WTC11 (cell line): Measurements from ENCODE around the gene CEP57. TPM values are rescaled to one million over a fixed set of nuclear protein-coding genes. Genes with fewer than 3 reads are reported as not detected.

Experiments used
- ATAC-seq: fragments of 200-7000 bp; cut with Tn5 transposase; 2 replicates; pipeline ENCODE4 v1.10.0; 2021; ENCODE audit warnings: mild to moderate bottlenecking, moderate library complexity
- CTCF ChIA-PET: fragments of 300-600 bp; sonication (Branson Sonifier 250); formaldehyde crosslinking; loops from one replicate; lab custom pipeline; 2021; ENCODE audit warnings: antibody characterized with exemption; lab: Charles Lee
- POLR2A ChIA-PET: fragments of 350-600 bp; sonication (Branson Sonifier 250); formaldehyde crosslinking; loops from one replicate; lab custom pipeline; 2021; ENCODE audit warnings: antibody characterized with exemption; lab: Charles Lee
- DNase-seq: peaks from one replicate; pipeline ENCODE4 v3.0.0; 2021; ENCODE audit warnings: low spot score
- H3K27ac Mint-ChIP-seq: 2 replicates; pipeline ENCODE4 v1.8.0; 2021; ENCODE audit warnings: mixed read lengths
- H3K27me3 Mint-ChIP-seq: 2 replicates; pipeline ENCODE4 v1.8.0; 2021; ENCODE audit warnings: low read depth, mild to moderate bottlenecking, moderate library complexity, mixed read lengths
- H3K36me3 Mint-ChIP-seq: 2 replicates; pipeline ENCODE4 v1.8.0; 2021; ENCODE audit warnings: mixed read lengths
- H3K4me1 Mint-ChIP-seq: 2 replicates; pipeline ENCODE4 v1.8.0; 2022; ENCODE audit warnings: mixed read lengths
- H3K4me3 Mint-ChIP-seq: 2 replicates; pipeline ENCODE4 v1.8.0; 2021; ENCODE audit warnings: mild to moderate bottlenecking, moderate library complexity, mixed read lengths
- H3K9me3 Mint-ChIP-seq: 2 replicates; pipeline ENCODE4 v1.8.0; 2021; ENCODE audit warnings: mixed read lengths
- CBFB ChIP-seq: sonication (generic); formaldehyde crosslinking; IDR thresholded peaks from 2 replicates; pipeline ENCODE4 v1.8.1; 2022; ENCODE audit warnings: mild to moderate bottlenecking, low read depth, missing genetic modification reagents
- CREB1 ChIP-seq: sonication (generic); formaldehyde crosslinking; IDR thresholded peaks from 2 replicates; pipeline ENCODE4 v1.8.0; 2023; ENCODE audit warnings: mild to moderate bottlenecking, missing genetic modification reagents
- ELF4 ChIP-seq: sonication (generic); formaldehyde crosslinking; IDR thresholded peaks from 2 replicates; pipeline ENCODE4 v1.8.1; 2022; ENCODE audit warnings: low read depth, mild to moderate bottlenecking, moderate library complexity, missing genetic modification reagents
- FOXP1 ChIP-seq: sonication (generic); formaldehyde crosslinking; IDR thresholded peaks from 2 replicates; pipeline ENCODE4 v1.8.0; 2022; ENCODE audit warnings: missing genetic modification reagents, mild to moderate bottlenecking, moderate library complexity, borderline replicate concordance
- GTF2I ChIP-seq: fragments of 250-450 bp; sonication (Bioruptor Pico); conservative IDR thresholded peaks from 2 replicates; pipeline ENCODE4 v1.4.0; 2021; ENCODE audit warnings: mild to moderate bottlenecking
- HMGA2 ChIP-seq: fragments of 250-450 bp; sonication (Bioruptor Pico); IDR thresholded peaks from 2 replicates; pipeline ENCODE4 v1.4.0; 2021; ENCODE audit warnings: mild to moderate bottlenecking, moderate library complexity
- JUN ChIP-seq: sonication (generic); formaldehyde crosslinking; IDR thresholded peaks from 2 replicates; pipeline ENCODE4 v1.8.0; 2023; ENCODE audit warnings: mild to moderate bottlenecking, missing genetic modification reagents
- KAT7 ChIP-seq: sonication (generic); formaldehyde crosslinking; IDR thresholded peaks from 2 replicates; pipeline ENCODE4 v1.8.1; 2023; ENCODE audit warnings: missing genetic modification reagents, mild to moderate bottlenecking, borderline replicate concordance
- MXD4 ChIP-seq: fragments of 250-450 bp; sonication (Bioruptor Pico); IDR thresholded peaks from 2 replicates; pipeline ENCODE4 v1.8.0; 2021; ENCODE audit warnings: mild to moderate bottlenecking, moderate library complexity, borderline replicate concordance
- NFATC4 ChIP-seq: fragments of 250-450 bp; sonication (Bioruptor Pico); IDR thresholded peaks from 2 replicates; pipeline ENCODE4 v1.9.0; 2021; ENCODE audit warnings: mild to moderate bottlenecking
- RORB ChIP-seq: fragments of 250-450 bp; sonication (Bioruptor Pico); IDR thresholded peaks from 2 replicates; pipeline ENCODE4 v1.9.0; 2021; ENCODE audit warnings: mild to moderate bottlenecking
- TEAD1 ChIP-seq: sonication (generic); formaldehyde crosslinking; IDR thresholded peaks from 2 replicates; pipeline ENCODE4 v1.8.0; 2022; ENCODE audit warnings: mild to moderate bottlenecking, missing genetic modification reagents
- TP53 ChIP-seq: sonication (generic); formaldehyde crosslinking; IDR thresholded peaks from 2 replicates; pipeline ENCODE4 v1.8.1; 2023; ENCODE audit warnings: mild to moderate bottlenecking, missing genetic modification reagents
- ZNF317 ChIP-seq: sonication (generic); formaldehyde crosslinking; IDR thresholded peaks from 2 replicates; pipeline ENCODE4 v1.8.1; 2023; ENCODE audit warnings: low read depth, mild to moderate bottlenecking, moderate library complexity, missing genetic modification reagents, borderline replicate concordance
- ZNF671 ChIP-seq: fragments of 250-450 bp; sonication (Bioruptor Pico); IDR thresholded peaks from 2 replicates; pipeline ENCODE4 v1.8.0; 2021; ENCODE audit warnings: mild to moderate bottlenecking
- total RNA-seq: library from RNA; stranded (reverse); gene quantifications from 3 replicates; pipeline ENCODE4 v1.2.3, GENCODE V29; 2021
- TF ChIP-seq, protein P1 (sequence below): sonication (generic); formaldehyde crosslinking; IDR thresholded peaks from 2 replicates; pipeline ENCODE4 v1.8.0; 2022; ENCODE audit warnings: mild to moderate bottlenecking, missing genetic modification reagents
- TF ChIP-seq, protein P2 (sequence below): fragments of 250-450 bp; sonication (Bioruptor Pico); IDR thresholded peaks from 2 replicates; pipeline ENCODE4 v1.9.0; 2021; ENCODE audit warnings: moderate library complexity, mild to moderate bottlenecking, inconsistent platforms, borderline replicate concordance
- TF ChIP-seq, protein P3 (sequence below): sonication (generic); formaldehyde crosslinking; IDR thresholded peaks from 2 replicates; pipeline ENCODE4 v1.8.1; 2022; ENCODE audit warnings: low read depth, mild to moderate bottlenecking, moderate library complexity, missing genetic modification reagents, borderline replicate concordance
- TF ChIP-seq, protein P4 (sequence below): sonication (generic); formaldehyde crosslinking; conservative IDR thresholded peaks from 2 replicates; pipeline ENCODE4 v1.8.1; 2022; ENCODE audit warnings: mild to moderate bottlenecking, missing genetic modification reagents
- TF ChIP-seq, protein P5 (sequence below): sonication (generic); formaldehyde crosslinking; IDR thresholded peaks from 2 replicates; pipeline ENCODE4 v1.8.1; 2022; ENCODE audit warnings: missing genetic modification reagents, borderline replicate concordance
- TF ChIP-seq, protein P6 (sequence below): sonication (generic); formaldehyde crosslinking; IDR thresholded peaks from 2 replicates; pipeline ENCODE4 v1.8.1; 2022; ENCODE audit warnings: low read depth, missing genetic modification reagents, borderline replicate concordance
- TF ChIP-seq, protein P7 (sequence below): sonication (generic); formaldehyde crosslinking; IDR thresholded peaks from 2 replicates; pipeline ENCODE4 v1.8.0; 2023; ENCODE audit warnings: missing genetic modification reagents, mild to moderate bottlenecking, borderline replicate concordance
- TF ChIP-seq, protein P8 (sequence below): fragments of 250-450 bp; sonication (Bioruptor Pico); IDR thresholded peaks from 2 replicates; pipeline ENCODE4 v2.1.2; 2022; ENCODE audit warnings: mild to moderate bottlenecking, moderate library complexity

The CEP57 gene
- total RNA-seq, 1 experiment from 2014 or later, result 70.7 TPM

DNA sequence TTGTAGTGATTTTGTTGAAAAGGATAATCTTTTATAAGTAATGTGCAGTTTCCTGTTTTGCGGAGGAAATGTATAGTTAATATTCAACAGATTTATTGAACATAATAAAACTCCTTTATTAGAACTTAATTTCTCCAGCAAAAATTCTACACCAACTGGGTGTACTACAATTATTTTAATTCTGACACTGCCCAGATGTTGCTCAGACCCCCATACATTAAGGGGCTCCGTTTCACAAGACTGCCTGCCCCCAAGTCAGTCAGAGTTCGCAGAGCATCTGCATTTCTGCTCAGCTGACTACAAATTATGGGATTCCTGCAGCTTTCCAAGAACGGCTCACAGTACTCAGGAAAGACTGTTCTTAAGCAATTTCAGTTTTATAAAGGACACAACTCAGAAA is 6.2 kb downstream of the CEP57 start:
- TF ChIP-seq, protein P1, sequence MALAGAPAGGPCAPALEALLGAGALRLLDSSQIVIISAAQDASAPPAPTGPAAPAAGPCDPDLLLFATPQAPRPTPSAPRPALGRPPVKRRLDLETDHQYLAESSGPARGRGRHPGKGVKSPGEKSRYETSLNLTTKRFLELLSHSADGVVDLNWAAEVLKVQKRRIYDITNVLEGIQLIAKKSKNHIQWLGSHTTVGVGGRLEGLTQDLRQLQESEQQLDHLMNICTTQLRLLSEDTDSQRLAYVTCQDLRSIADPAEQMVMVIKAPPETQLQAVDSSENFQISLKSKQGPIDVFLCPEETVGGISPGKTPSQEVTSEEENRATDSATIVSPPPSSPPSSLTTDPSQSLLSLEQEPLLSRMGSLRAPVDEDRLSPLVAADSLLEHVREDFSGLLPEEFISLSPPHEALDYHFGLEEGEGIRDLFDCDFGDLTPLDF (CRISPR knock-in tag), result no peak
- TF ChIP-seq, protein P2, sequence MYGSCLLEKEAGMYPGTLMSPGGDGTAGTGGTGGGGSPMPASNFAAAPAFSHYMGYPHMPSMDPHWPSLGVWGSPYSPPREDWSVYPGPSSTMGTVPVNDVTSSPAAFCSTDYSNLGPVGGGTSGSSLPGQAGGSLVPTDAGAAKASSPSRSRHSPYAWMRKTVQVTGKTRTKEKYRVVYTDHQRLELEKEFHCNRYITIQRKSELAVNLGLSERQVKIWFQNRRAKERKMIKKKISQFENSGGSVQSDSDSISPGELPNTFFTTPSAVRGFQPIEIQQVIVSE (CRISPR knock-in tag), result no peak
- no peak for TF ChIP-seq GTF2I
- no peak for TF ChIP-seq RORB
- TF ChIP-seq, protein P3, sequence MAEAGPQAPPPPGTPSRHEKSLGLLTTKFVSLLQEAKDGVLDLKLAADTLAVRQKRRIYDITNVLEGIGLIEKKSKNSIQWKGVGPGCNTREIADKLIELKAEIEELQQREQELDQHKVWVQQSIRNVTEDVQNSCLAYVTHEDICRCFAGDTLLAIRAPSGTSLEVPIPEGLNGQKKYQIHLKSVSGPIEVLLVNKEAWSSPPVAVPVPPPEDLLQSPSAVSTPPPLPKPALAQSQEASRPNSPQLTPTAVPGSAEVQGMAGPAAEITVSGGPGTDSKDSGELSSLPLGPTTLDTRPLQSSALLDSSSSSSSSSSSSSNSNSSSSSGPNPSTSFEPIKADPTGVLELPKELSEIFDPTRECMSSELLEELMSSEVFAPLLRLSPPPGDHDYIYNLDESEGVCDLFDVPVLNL, result no peak
- no peak for TF ChIP-seq TP53 (CRISPR knock-in tag)
- TF ChIP-seq, protein P4, sequence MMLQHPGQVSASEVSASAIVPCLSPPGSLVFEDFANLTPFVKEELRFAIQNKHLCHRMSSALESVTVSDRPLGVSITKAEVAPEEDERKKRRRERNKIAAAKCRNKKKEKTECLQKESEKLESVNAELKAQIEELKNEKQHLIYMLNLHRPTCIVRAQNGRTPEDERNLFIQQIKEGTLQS (CRISPR knock-in tag), result no peak
- TF ChIP-seq, protein P5, sequence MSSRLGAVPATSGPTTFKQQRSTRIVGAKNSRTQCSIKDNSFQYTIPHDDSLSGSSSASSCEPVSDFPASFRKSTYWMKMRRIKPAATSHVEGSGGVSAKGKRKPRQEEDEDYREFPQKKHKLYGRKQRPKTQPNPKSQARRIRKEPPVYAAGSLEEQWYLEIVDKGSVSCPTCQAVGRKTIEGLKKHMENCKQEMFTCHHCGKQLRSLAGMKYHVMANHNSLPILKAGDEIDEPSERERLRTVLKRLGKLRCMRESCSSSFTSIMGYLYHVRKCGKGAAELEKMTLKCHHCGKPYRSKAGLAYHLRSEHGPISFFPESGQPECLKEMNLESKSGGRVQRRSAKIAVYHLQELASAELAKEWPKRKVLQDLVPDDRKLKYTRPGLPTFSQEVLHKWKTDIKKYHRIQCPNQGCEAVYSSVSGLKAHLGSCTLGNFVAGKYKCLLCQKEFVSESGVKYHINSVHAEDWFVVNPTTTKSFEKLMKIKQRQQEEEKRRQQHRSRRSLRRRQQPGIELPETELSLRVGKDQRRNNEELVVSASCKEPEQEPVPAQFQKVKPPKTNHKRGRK (CRISPR knock-in tag), result no peak
- no peak for TF ChIP-seq CREB1 (CRISPR knock-in tag)
- TF ChIP-seq ZNF317 (CRISPR knock-in tag), result no peak
- TF ChIP-seq TEAD1 (CRISPR knock-in tag), result no peak
- TF ChIP-seq, protein P6, sequence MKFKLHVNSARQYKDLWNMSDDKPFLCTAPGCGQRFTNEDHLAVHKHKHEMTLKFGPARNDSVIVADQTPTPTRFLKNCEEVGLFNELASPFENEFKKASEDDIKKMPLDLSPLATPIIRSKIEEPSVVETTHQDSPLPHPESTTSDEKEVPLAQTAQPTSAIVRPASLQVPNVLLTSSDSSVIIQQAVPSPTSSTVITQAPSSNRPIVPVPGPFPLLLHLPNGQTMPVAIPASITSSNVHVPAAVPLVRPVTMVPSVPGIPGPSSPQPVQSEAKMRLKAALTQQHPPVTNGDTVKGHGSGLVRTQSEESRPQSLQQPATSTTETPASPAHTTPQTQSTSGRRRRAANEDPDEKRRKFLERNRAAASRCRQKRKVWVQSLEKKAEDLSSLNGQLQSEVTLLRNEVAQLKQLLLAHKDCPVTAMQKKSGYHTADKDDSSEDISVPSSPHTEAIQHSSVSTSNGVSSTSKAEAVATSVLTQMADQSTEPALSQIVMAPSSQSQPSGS (CRISPR knock-in tag), result no peak
- TF ChIP-seq JUN, result no peak
- TF ChIP-seq MXD4, result no peak
- TF ChIP-seq HMGA2 (CRISPR knock-in tag), result no peak
- TF ChIP-seq CBFB (CRISPR knock-in tag), result no peak
- no peak for TF ChIP-seq ZNF671 (CRISPR knock-in tag)
- TF ChIP-seq KAT7, result no peak
- TF ChIP-seq ELF4 (CRISPR knock-in tag), result no peak
- TF ChIP-seq NFATC4 (CRISPR knock-in tag), result no peak
- TF ChIP-seq, all 79 proteins: peak for 0
- POLR2A ChIA-PET, result no interaction called here
- Mint-ChIP-seq H3K9me3 (no peaks in the 10 kb centered on the region), H3K27me3 (no peaks in the 10 kb centered on the region), H3K4me3 (no peak overlapping the region), H3K27ac (no peak overlapping the region), H3K36me3 (peaks cover 18% of the 10 kb centered on the region), H3K4me1 (peaks cover 20% of the 10 kb centered on the region)
- ATAC-seq (no peak), DNase-seq (no peak)
- CTCF ChIA-PET, result no interaction called here

DNA sequence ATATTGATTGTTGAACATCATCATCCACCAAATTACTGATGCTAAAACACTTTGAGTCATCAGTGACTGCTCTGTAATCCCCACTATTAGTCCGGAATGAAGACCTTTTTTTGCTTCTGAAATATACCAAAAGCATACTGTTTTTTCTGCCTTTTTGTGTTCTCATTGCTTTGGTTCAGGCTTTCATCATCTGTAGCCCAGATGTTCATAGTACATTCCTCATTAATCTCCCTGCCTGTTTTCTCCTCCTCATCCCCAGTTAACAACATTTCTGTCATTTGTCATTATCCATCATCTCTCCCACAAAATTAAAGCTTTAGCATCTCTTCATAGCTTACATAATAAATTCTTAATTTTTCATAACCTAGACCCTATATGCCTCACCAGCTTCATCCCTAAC is 9.2 kb downstream of the CEP57 start:
- Mint-ChIP-seq H3K36me3 (peaks cover 39% of the 10 kb centered on the region), H3K9me3 (no peaks in the 10 kb centered on the region; the same call in 1 of the 2 replicates), H3K27me3 (no peaks in the 10 kb centered on the region), H3K4me1 (peaks cover 4% of the 10 kb centered on the region), H3K4me3 (no peak overlapping the region), H3K27ac (no peak overlapping the region)
- no peak for ATAC-seq
- ChIA-PET POLR2A (no interaction called here), CTCF (no interaction called here)
- no peak for DNase-seq
- no peak for TF ChIP-seq FOXP1 (CRISPR knock-in tag)
- TF ChIP-seq, protein P7, sequence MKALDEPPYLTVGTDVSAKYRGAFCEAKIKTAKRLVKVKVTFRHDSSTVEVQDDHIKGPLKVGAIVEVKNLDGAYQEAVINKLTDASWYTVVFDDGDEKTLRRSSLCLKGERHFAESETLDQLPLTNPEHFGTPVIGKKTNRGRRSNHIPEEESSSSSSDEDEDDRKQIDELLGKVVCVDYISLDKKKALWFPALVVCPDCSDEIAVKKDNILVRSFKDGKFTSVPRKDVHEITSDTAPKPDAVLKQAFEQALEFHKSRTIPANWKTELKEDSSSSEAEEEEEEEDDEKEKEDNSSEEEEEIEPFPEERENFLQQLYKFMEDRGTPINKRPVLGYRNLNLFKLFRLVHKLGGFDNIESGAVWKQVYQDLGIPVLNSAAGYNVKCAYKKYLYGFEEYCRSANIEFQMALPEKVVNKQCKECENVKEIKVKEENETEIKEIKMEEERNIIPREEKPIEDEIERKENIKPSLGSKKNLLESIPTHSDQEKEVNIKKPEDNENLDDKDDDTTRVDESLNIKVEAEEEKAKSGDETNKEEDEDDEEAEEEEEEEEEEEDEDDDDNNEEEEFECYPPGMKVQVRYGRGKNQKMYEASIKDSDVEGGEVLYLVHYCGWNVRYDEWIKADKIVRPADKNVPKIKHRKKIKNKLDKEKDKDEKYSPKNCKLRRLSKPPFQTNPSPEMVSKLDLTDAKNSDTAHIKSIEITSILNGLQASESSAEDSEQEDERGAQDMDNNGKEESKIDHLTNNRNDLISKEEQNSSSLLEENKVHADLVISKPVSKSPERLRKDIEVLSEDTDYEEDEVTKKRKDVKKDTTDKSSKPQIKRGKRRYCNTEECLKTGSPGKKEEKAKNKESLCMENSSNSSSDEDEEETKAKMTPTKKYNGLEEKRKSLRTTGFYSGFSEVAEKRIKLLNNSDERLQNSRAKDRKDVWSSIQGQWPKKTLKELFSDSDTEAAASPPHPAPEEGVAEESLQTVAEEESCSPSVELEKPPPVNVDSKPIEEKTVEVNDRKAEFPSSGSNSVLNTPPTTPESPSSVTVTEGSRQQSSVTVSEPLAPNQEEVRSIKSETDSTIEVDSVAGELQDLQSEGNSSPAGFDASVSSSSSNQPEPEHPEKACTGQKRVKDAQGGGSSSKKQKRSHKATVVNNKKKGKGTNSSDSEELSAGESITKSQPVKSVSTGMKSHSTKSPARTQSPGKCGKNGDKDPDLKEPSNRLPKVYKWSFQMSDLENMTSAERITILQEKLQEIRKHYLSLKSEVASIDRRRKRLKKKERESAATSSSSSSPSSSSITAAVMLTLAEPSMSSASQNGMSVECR (CRISPR knock-in tag), result no peak
- TF ChIP-seq, protein P8, sequence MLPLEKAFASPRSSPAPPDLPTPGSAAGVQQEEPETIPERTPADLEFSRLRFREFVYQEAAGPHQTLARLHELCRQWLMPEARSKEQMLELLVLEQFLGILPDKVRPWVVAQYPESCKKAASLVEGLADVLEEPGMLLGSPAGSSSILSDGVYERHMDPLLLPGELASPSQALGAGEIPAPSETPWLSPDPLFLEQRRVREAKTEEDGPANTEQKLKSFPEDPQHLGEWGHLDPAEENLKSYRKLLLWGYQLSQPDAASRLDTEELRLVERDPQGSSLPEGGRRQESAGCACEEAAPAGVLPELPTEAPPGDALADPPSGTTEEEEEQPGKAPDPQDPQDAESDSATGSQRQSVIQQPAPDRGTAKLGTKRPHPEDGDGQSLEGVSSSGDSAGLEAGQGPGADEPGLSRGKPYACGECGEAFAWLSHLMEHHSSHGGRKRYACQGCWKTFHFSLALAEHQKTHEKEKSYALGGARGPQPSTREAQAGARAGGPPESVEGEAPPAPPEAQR, result no peak
- TF ChIP-seq, protein P5 (CRISPR knock-in tag), result no peak
